WTC11 (cell line): ENCODE data around the gene RYR2.

Source experiments
- ATF1 ChIP-seq: sonication (generic); formaldehyde crosslinking; IDR thresholded peaks from 2 replicates; pipeline ENCODE4 v1.8.1; 2023; ENCODE audit warnings: mild to moderate bottlenecking, moderate library complexity, missing genetic modification reagents
- CBFB ChIP-seq: sonication (generic); formaldehyde crosslinking; IDR thresholded peaks from 2 replicates; pipeline ENCODE4 v1.8.1; 2022; ENCODE audit warnings: mild to moderate bottlenecking, low read depth, missing genetic modification reagents
- CREM ChIP-seq: sonication (generic); formaldehyde crosslinking; IDR thresholded peaks from 2 replicates; pipeline ENCODE4 v1.8.1; 2022; ENCODE audit warnings: mild to moderate bottlenecking, missing genetic modification reagents, moderate library complexity
- HMGA2 ChIP-seq: fragments of 250-450 bp; sonication (Bioruptor Pico); IDR thresholded peaks from 2 replicates; pipeline ENCODE4 v1.4.0; 2021; ENCODE audit warnings: mild to moderate bottlenecking, moderate library complexity
- NFATC4 ChIP-seq: fragments of 250-450 bp; sonication (Bioruptor Pico); IDR thresholded peaks from 2 replicates; pipeline ENCODE4 v1.9.0; 2021; ENCODE audit warnings: mild to moderate bottlenecking
- NFYB ChIP-seq: sonication (generic); formaldehyde crosslinking; conservative IDR thresholded peaks from 2 replicates; pipeline ENCODE4 v1.8.0; 2022; ENCODE audit warnings: low read depth, missing genetic modification reagents
- TP53 ChIP-seq: sonication (generic); formaldehyde crosslinking; IDR thresholded peaks from 2 replicates; pipeline ENCODE4 v1.8.1; 2023; ENCODE audit warnings: mild to moderate bottlenecking, missing genetic modification reagents
- ZNF121 ChIP-seq: sonication (generic); formaldehyde crosslinking; IDR thresholded peaks from 2 replicates; pipeline ENCODE4 v1.8.0; 2023; ENCODE audit warnings: missing genetic modification reagents
- ZNF263 ChIP-seq: sonication (generic); formaldehyde crosslinking; IDR thresholded peaks from 2 replicates; pipeline ENCODE4 v1.8.1; 2022; ENCODE audit warnings: low read depth, mild to moderate bottlenecking, moderate library complexity, missing genetic modification reagents
- TF ChIP-seq, protein P1 (sequence below): fragments of 200-600 bp; IDR thresholded peaks from 2 replicates; pipeline ENCODE4 v1.8.0; 2022; ENCODE audit warnings: antibody characterized with exemption
- TF ChIP-seq, protein P2 (sequence below): sonication (generic); formaldehyde crosslinking; IDR thresholded peaks from 2 replicates; pipeline ENCODE4 v1.8.0; 2022; ENCODE audit warnings: mild to moderate bottlenecking, missing genetic modification reagents
- TF ChIP-seq, protein P3 (sequence below): sonication (generic); formaldehyde crosslinking; conservative IDR thresholded peaks from 2 replicates; pipeline ENCODE4 v1.8.1; 2022; ENCODE audit warnings: mild to moderate bottlenecking, missing genetic modification reagents

DNA sequence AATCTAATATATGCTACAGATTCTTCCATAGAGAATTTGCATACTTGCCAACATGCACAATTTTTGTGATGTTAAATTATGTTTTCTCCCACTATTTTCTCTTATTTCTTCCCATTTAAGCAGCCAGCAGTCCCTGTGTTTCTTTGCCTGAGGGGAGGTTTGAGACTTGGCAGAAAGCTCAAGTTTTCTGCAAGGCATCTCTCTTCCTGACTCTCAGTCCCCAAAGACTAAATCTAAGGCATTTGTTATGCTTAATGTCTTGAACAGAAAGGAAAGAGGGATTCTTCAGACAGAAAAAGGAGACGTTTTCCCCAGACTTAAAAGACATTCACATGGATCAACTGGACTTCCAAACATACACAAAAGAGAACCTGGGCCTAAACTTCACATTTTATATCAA lies 354.4 kb downstream of the RYR2 start:
- TF ChIP-seq, protein P1, sequence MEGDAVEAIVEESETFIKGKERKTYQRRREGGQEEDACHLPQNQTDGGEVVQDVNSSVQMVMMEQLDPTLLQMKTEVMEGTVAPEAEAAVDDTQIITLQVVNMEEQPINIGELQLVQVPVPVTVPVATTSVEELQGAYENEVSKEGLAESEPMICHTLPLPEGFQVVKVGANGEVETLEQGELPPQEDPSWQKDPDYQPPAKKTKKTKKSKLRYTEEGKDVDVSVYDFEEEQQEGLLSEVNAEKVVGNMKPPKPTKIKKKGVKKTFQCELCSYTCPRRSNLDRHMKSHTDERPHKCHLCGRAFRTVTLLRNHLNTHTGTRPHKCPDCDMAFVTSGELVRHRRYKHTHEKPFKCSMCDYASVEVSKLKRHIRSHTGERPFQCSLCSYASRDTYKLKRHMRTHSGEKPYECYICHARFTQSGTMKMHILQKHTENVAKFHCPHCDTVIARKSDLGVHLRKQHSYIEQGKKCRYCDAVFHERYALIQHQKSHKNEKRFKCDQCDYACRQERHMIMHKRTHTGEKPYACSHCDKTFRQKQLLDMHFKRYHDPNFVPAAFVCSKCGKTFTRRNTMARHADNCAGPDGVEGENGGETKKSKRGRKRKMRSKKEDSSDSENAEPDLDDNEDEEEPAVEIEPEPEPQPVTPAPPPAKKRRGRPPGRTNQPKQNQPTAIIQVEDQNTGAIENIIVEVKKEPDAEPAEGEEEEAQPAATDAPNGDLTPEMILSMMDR = no peak
- TF ChIP-seq ATF1 (CRISPR knock-in tag) (no peak), CBFB (CRISPR knock-in tag) (no peak), NFATC4 (CRISPR knock-in tag) (no peak), CREM (CRISPR knock-in tag) (no peak), TP53 (no peak), ZNF263 (CRISPR knock-in tag) (no peak), ZNF121 (CRISPR knock-in tag) (no peak), NFYB (no peak), HMGA2 (CRISPR knock-in tag) (no peak)
- TF ChIP-seq, protein P2, sequence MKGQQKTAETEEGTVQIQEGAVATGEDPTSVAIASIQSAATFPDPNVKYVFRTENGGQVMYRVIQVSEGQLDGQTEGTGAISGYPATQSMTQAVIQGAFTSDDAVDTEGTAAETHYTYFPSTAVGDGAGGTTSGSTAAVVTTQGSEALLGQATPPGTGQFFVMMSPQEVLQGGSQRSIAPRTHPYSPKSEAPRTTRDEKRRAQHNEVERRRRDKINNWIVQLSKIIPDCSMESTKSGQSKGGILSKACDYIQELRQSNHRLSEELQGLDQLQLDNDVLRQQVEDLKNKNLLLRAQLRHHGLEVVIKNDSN (CRISPR knock-in tag) = no peak
- TF ChIP-seq, protein P3, sequence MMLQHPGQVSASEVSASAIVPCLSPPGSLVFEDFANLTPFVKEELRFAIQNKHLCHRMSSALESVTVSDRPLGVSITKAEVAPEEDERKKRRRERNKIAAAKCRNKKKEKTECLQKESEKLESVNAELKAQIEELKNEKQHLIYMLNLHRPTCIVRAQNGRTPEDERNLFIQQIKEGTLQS (CRISPR knock-in tag) = no peak
